Measurements from ENCODE around the gene TMEM243. TPM values are rescaled to one million over a fixed set of nuclear protein-coding genes. Genes with fewer than 3 reads are reported as not detected.

TMEM243 gene
- total RNA-seq, 4 donors from 2014 or later: 2.2 to 59.4 (median 19.1) TPM; not detected in 1

- in situ Hi-C loops (cut with MboI; ENCODE audit: low pct_ligation_motif_present in 1 of 4, low pct_unique_long_range_greater_than_20kb in 1 of 4, low sequenced_read_pairs in 3 of 4) (no loop called here), intact Hi-C loops (cut with DNase I; ENCODE audit: low total_unique reads) (no loop called here)
- peaks cover 0 to 28% (median 12%) of the 10 kb centered on the region in 4 donors for H3K36me3 ChIP-seq
- no peak for DNase-seq
- H3K4me1 ChIP-seq: peaks cover 0 to 5% (median 0%) of the 10 kb centered on the region in 4 donors
- H3K4me3 ChIP-seq: no peak overlapping the region
- H3K9me3 ChIP-seq: peaks cover 5 to 6% of the 10 kb centered on the region in 2 donors
- no peak overlapping the region for H3K27ac ChIP-seq
- 86% methylated on average over 6 of the region's 6 CpGs for WGBS, 2 donors (ENCODE audit: low coverage in 1 of 2)
- TF ChIP-seq CTCF (IDR thresholded peaks at IDR 0.05) (no peak), EP300 (IDR thresholded peaks at IDR 0.05; ENCODE audit: low read depth) (no peak), POLR2AphosphoS5 (IDR thresholded peaks at IDR 0.05) (no peak), POLR2A (IDR thresholded peaks at IDR 0.05) (no peak)
- no peaks in the 10 kb centered on the region for H3K27me3 ChIP-seq
These were observed 19.7 kb downstream of the TMEM243 start for GRCh38 chr7:87199700-87200450.

GRCh38 chr7:87199241-87199640 lies 20.3 kb downstream of the TMEM243 start:
- intact Hi-C loops (cut with DNase I; ENCODE audit: low total_unique reads) (no loop called here), in situ Hi-C loops (cut with MboI; ENCODE audit: low pct_ligation_motif_present in 1 of 4, low pct_unique_long_range_greater_than_20kb in 1 of 4, low sequenced_read_pairs in 3 of 4) (no loop called here)
- DNase-seq: no peak
- WGBS, 2 donors (ENCODE audit: low coverage in 1 of 2): 86 to 97% methylated on average over 1 of the region's 1 CpG
- Histone ChIP-seq H3K9me3 (no peaks in the 10 kb centered on the region), H3K4me3 (no peak overlapping the region), H3K4me1 (peaks cover 0 to 5% (median 0%) of the 10 kb centered on the region in 4 donors), H3K27me3 (no peaks in the 10 kb centered on the region), H3K36me3 (peaks cover 0 to 34% (median 14%) of the 10 kb centered on the region in 4 donors), H3K27ac (no peak overlapping the region)
- TF ChIP-seq CTCF (IDR thresholded peaks at IDR 0.05) (no peak), POLR2AphosphoS5 (IDR thresholded peaks at IDR 0.05) (no peak), POLR2A (IDR thresholded peaks at IDR 0.05) (no peak), EP300 (IDR thresholded peaks at IDR 0.05; ENCODE audit: low read depth) (no peak)

- no peaks in the 10 kb centered on the region for H3K9me3 ChIP-seq
- no peaks in the 10 kb centered on the region for H3K4me1 ChIP-seq
- 94% methylated on average over 1 of the region's 1 CpG; no CpG with 5 or more reads in 1 of the 2 donors for WGBS, 2 donors (ENCODE audit: low coverage in 1 of 2)
- DNase-seq: no peak
- in situ Hi-C loops (cut with MboI; ENCODE audit: low pct_ligation_motif_present in 1 of 4, low pct_unique_long_range_greater_than_20kb in 1 of 4, low sequenced_read_pairs in 3 of 4): no loop called here
- TF ChIP-seq POLR2AphosphoS5 (IDR thresholded peaks at IDR 0.05): no peak
- no peak for TF ChIP-seq POLR2A (IDR thresholded peaks at IDR 0.05)
- no peak for TF ChIP-seq EP300 (IDR thresholded peaks at IDR 0.05; ENCODE audit: low read depth)
- no peak for TF ChIP-seq CTCF (IDR thresholded peaks at IDR 0.05)
- no peaks in the 10 kb centered on the region for H3K27me3 ChIP-seq
- no peak overlapping the region for H3K4me3 ChIP-seq
- H3K27ac ChIP-seq: no peak overlapping the region
- H3K36me3 ChIP-seq: peaks cover 0 to 64% (median 29%) of the 10 kb centered on the region in 4 donors
- intact Hi-C loops (cut with DNase I; ENCODE audit: low total_unique reads): no loop called here
These were observed 25.6 kb downstream of the TMEM243 start for GRCh38 chr7:87193912-87194311.

GRCh38 chr7:87192784-87193487 lies 26.6 kb downstream of the TMEM243 start:
- no peak overlapping the region for H3K27ac ChIP-seq
- WGBS, 2 donors (ENCODE audit: low coverage in 1 of 2): 73 to 77% methylated on average over 6 of the region's 6 CpGs
- in situ Hi-C loops (cut with MboI; ENCODE audit: low pct_ligation_motif_present in 1 of 4, low pct_unique_long_range_greater_than_20kb in 1 of 4, low sequenced_read_pairs in 3 of 4) (no loop called here), intact Hi-C loops (cut with DNase I; ENCODE audit: low total_unique reads) (no loop called here)
- no peaks in the 10 kb centered on the region for H3K4me1 ChIP-seq
- H3K4me3 ChIP-seq: no peak overlapping the region
- no peaks in the 10 kb centered on the region for H3K27me3 ChIP-seq
- DNase-seq: no peak
- TF ChIP-seq CTCF (IDR thresholded peaks at IDR 0.05) (no peak), EP300 (IDR thresholded peaks at IDR 0.05; ENCODE audit: low read depth) (no peak), POLR2AphosphoS5 (IDR thresholded peaks at IDR 0.05) (no peak), POLR2A (IDR thresholded peaks at IDR 0.05) (no peak)
- H3K36me3 ChIP-seq: peaks cover 0 to 65% (median 31%) of the 10 kb centered on the region in 4 donors
- H3K9me3 ChIP-seq: no peaks in the 10 kb centered on the region

All from transverse colon (tissue), 4 donors.